Prostate gland (tissue), 2 donors: Measurements from ENCODE around the gene TUBE1.

Experiments used
- CTCF ChIP-seq, 4 experiments: fragments of 200-600 bp in 2 of 4; fragments of 450-650 bp in 2 of 4; sonication (generic) in 2 of 4; IDR thresholded peaks; 1 replicate in 3 of 4; 2 replicates in 1 of 4; pipeline ENCODE4 v1.5.1; 2016 to 2019; ENCODE audit warnings: antibody characterized with exemption in 4 of 4, mild to moderate bottlenecking in 2 of 4, moderate library complexity in 2 of 4
- POLR2A ChIP-seq: fragments of 450-650 bp; IDR thresholded peaks from one replicate; pipeline ENCODE4 v1.6.1; 2016; ENCODE audit warnings: antibody characterized with exemption, mild to moderate bottlenecking

DNA sequence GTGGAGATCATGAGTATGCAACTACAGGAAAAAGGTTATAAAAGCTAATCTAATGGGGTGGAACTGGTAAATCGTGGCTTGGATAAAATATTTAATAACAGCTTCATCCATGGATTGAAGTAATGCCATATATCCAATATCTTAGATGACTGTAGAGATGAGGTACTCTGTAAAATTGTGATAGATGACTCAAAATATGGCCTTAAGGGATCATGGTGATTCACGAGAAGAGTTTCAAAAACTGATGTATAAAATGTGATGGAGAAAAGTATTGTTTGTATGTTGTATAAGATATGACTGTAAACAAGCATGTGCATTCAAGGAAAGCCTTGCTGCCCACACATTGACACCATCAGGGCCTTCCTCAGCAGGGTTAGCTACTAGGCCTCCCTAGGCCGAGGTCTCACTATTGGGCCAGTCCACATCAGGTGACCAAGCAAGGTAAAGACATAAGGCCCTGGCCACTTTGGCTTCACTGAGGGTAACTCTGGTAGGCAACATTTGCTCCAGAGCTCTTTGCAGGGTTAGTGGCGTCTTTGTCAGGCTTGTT is 51.1 kb downstream of the TUBE1 start:
- no peak for TF ChIP-seq POLR2A
- TF ChIP-seq CTCF (IDR thresholded peaks at IDR 0.05) = no peak
